Colon (tissue), 2 donors: ENCODE data around the gene ZKSCAN7.
"Not testable (repeated sequence)": the region's sequence is repeated elsewhere in the genome, so short reads cannot be mapped to it uniquely, and the experiment has no call there.

Experiments
- FAIRE-seq: peaks from 2 replicates; lab custom pipeline; 2012; peaks lifted over from hg19 to GRCh38; lab: Jason Lieb, UNC
- donor health status: control.
- donor health status: control.

Gene ZKSCAN7

GRCh38 chr3:44554626-44555592 lies at the start of gene ZKSCAN7:
TSS of gene ZKSCAN7 (plus strand) at chr3:44555193. CDS start at chr3:44557048, 1,855 bp downstream.
- FAIRE-seq: no peak

DNA sequence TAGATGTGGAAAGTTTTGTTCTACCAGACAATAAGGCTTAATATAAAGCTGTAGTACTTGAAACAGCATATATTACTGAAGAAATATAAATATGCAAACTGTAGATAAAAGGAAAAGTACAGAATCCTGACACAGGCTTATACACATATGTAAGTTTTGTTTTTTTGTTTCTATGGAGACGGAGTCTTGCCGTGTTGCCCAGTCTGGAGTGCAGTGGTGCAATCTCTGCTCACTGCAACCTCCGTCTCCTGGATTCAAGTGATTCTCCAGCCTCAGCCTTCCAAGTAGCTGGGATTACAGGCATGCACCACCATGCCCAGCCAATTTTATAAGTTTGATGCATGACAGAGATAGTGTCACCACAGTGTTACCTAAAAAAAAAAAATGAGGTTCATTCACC lies 48.4 kb upstream of the ZKSCAN7 start:
- FAIRE-seq: no peak

DNA sequence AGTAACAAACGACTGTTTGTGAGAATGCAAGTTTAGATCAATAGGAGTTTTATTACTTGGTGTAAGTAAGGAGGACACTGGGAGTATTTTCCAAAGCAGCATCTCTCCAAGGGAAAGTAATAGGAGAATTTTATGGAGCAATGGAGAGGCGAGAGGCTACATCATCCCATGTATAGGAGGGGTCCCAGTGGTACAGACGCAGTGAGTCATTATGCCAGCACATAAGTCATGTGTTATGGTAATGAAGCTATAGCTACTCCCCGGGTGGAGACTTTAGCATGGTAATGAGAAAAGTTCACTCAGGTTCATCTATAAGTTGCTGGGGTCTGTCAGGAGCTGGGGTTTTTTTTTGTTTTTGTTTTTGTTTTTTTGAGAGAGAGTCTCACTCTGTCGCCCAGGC lies 48.0 kb upstream of the ZKSCAN7 start:
- FAIRE-seq: no peak

- no peak for FAIRE-seq
Measured at GRCh38 chr3:44509393-44509921, 45.5 kb upstream of the ZKSCAN7 start.

GRCh38 chr3:44510000-44510368 lies 45.0 kb upstream of the ZKSCAN7 start:
- FAIRE-seq: no peak

GRCh38 chr3:44511238-44511566 lies 43.8 kb upstream of the ZKSCAN7 start:
- FAIRE-seq: no peak

- no peak for FAIRE-seq
Measured at GRCh38 chr3:44513513-44513912, 41.5 kb upstream of the ZKSCAN7 start.

GRCh38 chr3:44516230-44516629 lies 38.8 kb upstream of the ZKSCAN7 start:
- FAIRE-seq: no peak

DNA sequence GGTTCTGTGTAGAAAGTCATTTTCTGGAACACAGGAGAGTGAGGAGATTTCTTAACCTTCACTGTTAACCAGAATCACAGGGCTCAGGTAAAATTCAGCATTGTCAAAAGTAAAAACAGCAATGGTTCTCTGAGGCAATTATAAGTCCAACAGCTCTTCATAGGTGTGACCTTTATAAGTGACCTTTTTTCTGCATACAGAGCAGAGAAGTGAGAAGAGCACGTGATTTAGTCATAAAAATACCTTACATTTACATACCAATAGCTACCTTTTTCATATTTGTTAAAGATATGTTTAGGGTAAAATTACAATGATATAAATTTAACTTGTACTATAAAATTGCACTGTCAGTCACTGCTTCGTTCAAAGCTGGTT lies 36.2 kb upstream of the ZKSCAN7 start:
- no peak for FAIRE-seq

GRCh38 chr3:44521721-44522120 lies 33.3 kb upstream of the ZKSCAN7 start:
- no peak for FAIRE-seq

GRCh38 chr3:44522494-44522933 lies 32.5 kb upstream of the ZKSCAN7 start:
- no peak for FAIRE-seq

- FAIRE-seq: no peak
Measured at GRCh38 chr3:44525060-44525459, 29.9 kb upstream of the ZKSCAN7 start.

DNA sequence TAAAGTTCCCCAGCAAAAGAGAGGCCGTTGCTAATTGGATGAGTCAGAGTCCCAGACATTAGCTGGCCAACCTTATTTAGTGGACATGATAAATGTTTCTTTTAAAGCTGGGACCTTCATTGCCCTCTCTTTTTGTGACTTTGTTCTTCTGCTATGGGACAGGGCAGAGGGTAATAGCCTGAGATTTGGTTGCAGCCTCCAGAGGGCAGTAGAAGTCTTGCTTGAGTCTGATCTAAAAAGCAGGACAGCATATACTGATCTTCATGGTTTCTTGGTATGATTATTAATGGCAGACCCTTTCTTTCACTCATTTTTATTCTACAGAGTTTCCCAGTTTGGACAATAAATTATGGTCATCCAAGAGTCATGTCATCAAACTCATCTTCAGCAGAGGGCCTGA lies 25.1 kb upstream of the ZKSCAN7 start:
- FAIRE-seq: no peak

DNA sequence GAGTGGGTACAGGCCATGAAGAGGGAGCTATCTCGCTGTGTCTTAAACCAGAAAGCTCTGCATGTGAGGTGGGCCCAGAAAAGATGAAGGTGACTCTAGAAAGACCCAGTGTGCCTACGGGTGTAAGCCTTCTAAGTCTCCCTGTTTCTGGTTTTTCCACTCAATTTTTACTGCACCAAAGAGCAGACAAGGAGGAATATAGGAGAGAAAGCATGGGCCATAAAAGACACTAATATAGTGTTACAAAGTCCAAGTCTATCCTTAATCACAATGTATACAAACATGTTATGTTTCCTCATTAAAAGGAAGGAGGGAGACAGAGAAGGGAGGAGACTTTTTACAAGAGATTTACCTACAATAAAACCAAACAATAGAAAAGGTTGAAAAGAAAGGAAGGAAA lies 24.1 kb upstream of the ZKSCAN7 start:
- no peak for FAIRE-seq

DNA sequence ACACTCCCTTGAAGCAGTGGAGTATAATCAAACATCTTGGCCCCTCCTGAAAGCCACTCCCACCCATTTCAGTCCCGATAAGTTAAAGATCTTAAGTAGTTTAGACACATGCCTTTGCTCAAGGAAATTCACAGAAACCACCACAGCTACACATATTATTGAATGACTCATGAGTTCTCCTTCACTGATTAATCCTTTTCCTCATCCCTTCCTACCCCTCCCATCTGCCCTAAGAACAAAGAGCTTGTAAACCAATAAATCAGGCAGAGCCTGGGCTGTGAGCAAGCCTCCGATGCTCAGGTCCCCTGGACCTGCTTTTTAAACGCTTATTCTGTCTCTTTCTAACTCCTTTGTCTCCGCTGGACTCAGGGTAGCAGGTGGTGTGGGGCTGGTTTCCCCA lies 20.3 kb upstream of the ZKSCAN7 start:
- not testable (repeated sequence) for FAIRE-seq

- no peak for FAIRE-seq
Measured at GRCh38 chr3:44535364-44535763, 19.6 kb upstream of the ZKSCAN7 start.

- not testable (repeated sequence) for FAIRE-seq
Measured at GRCh38 chr3:44544811-44545210, 10.2 kb upstream of the ZKSCAN7 start.

DNA sequence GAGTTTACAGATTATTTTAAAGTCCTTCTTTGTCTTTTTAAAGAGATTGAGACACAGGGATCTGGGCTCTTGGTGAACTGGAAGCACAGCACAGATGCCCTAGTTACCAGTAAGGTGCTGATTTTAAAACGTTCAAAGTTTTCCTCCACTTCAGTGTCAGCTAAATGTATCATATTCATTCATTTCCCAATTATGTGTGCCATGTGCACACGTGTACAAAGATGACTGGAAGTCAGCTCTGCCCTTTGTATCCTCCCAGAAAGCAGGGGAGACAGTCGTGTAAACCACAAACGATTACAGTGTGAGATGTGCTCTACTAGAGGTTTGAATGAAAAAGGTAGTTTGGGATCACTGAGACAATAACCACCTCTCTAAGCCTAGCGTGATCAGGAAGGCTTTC lies 730 bp downstream of the ZKSCAN7 start:
- no peak for FAIRE-seq

DNA sequence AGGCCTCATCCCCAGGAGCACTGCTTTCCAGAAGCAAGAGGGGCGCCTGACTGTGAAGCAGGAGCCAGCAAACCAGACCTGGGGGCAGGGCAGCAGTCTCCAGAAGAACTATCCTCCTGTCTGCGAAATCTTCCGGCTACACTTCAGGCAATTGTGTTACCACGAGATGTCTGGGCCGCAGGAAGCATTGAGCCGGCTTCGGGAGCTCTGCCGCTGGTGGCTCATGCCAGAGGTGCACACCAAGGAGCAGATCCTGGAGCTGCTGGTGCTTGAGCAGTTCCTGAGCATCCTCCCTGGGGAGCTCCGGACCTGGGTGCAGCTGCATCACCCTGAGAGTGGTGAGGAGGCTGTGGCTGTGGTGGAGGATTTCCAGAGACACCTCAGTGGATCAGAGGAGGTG lies 2.1 kb downstream of the ZKSCAN7 start:
- FAIRE-seq: no peak

- no peak for FAIRE-seq
Measured at GRCh38 chr3:44561076-44561475, 6.1 kb downstream of the ZKSCAN7 start.

GRCh38 chr3:44562147-44562546 lies 7.2 kb downstream of the ZKSCAN7 start:
- FAIRE-seq: no peak

- FAIRE-seq: no peak
Measured at GRCh38 chr3:44568561-44568960, 13.6 kb downstream of the ZKSCAN7 start.

GRCh38 chr3:44571024-44571423 lies 16.0 kb downstream of the ZKSCAN7 start:
- no peak for FAIRE-seq

GRCh38 chr3:44576613-44577012 lies 21.6 kb downstream of the ZKSCAN7 start:
- no peak for FAIRE-seq
